Right lobe of liver (tissue), 6 donors: ENCODE data around the gene CTNNBIP1. TPM values are rescaled to one million over a fixed set of nuclear protein-coding genes. Genes with fewer than 3 reads are reported as not detected.

ENCODE experiments used
- ATAC-seq, 4 donors: fragments of 200-7000 bp; cut with Tn5 transposase; one replicate each; pipeline ENCODE4 v1.9.1; 2020; ENCODE audit warnings: mild to moderate bottlenecking in 4 of 4, moderate library complexity in 4 of 4
- DNase-seq, 3 donors: peaks; one replicate each; pipeline ENCODE4 v3.0.0-alpha.2; 2020
- H3K27ac ChIP-seq, 3 donors: fragments of 200-600 bp; one replicate each; pipeline ENCODE4 v1.8.0; 2022
- H3K27me3 ChIP-seq, 2 donors: fragments of 200-600 bp; one replicate each; pipeline ENCODE4 v1.8.0; 2022
- H3K36me3 ChIP-seq, 4 donors: fragments of 200-600 bp; sonication (generic) in 1 of 4; one replicate each; pipeline versions ENCODE4 v1.5.1 to v1.8.0; 2017 to 2022; ENCODE audit warnings: control low read depth in 1 of 4
- H3K4me1 ChIP-seq, 4 donors: fragments of 200-600 bp; sonication (generic) in 1 of 4; one replicate each; pipeline versions ENCODE4 v1.5.1 to v1.8.0; 2017 to 2022; ENCODE audit warnings: control low read depth in 1 of 4
- H3K4me3 ChIP-seq, 3 donors: fragments of 200-600 bp; one replicate each; pipeline ENCODE4 v1.8.0; 2022
- H3K9me3 ChIP-seq, 4 donors: fragments of 200-600 bp; sonication (generic) in 1 of 4; one replicate each; pipeline versions ENCODE4 v1.5.1 to v1.8.0; 2017 to 2022; ENCODE audit warnings: control low read depth in 1 of 4
- CTCF ChIP-seq, 4 donors: fragments of 200-600 bp in 3 of 4; fragments of 450-650 bp in 1 of 4; IDR thresholded peaks; one replicate each; pipeline versions ENCODE4 v1.5.1 to v1.8.0; 2016 to 2022; ENCODE audit warnings: antibody characterized with exemption in 4 of 4, mild to moderate bottlenecking in 2 of 4
- POLR2A ChIP-seq: fragments of 450-650 bp; IDR thresholded peaks from one replicate; pipeline ENCODE4 v1.6.1; 2017; ENCODE audit warnings: antibody characterized with exemption, mild to moderate bottlenecking
- WGBS: methylation state at CpG from one replicate; pipeline ENCODE4 v1.1.6; 2018; ENCODE audit warnings: low coverage, low lambda C conversion rate; ENCODE audit not compliant: insufficient coverage; ENCODE audit errors: missing lambda C conversion rate; 5-methylcytosine and 5-hydroxymethylcytosine counted together
- intact Hi-C, 2 donors: fragments of 100-400 bp; cut with DNase I; formaldehyde crosslinking; loops; one replicate each; pipeline versions ENCODE4 v1.11.2 to v1.14.1; 2022
- total RNA-seq, 6 experiments: library from RNA; depleted of rRNA in 2 of 6; stranded (reverse); fragments of >200 nt in 2 of 6; fragmentation: NEBNext Ultra II Directional in 3 of 6; extraction: Animal tissue kit (Norgen Biotek cat#: 25700) in 3 of 6; gene quantifications; one replicate each; pipeline versions ENCODE4 v1.1.0 to v1.2.4, GENCODE V29; 2016 to 2023
- donor health status: DM: no; HTN: yes; CAD: no.
- donor health status: DM: no; HTN: no; CAD: no.
- donor health status: DM: no; HTN: no; CAD: no.
- donor health status: DM: no; HTN: yes; CAD: no.
- donor health status: DM: no; HTN: yes; CAD: no.

CTNNBIP1 gene
- total RNA-seq, 6 experiments from 2014 or later, result 8.0 to 19.2 (median 10.0) TPM

GRCh38 chr1:9874412-9874811, 35.7 kb downstream of the CTNNBIP1 start:
- ATAC-seq (no peak), DNase-seq (no peak)
- Histone ChIP-seq H3K36me3 (no peaks in the 10 kb centered on the region), H3K9me3 (no peaks in the 10 kb centered on the region), H3K27me3 (no peaks in the 10 kb centered on the region), H3K27ac (no peak overlapping the region), H3K4me3 (no peak overlapping the region), H3K4me1 (peaks cover 0 to 8% (median 0%) of the 10 kb centered on the region in 4 donors)
- TF ChIP-seq CTCF (IDR thresholded peaks at IDR 0.05), result no peak
- no peak for TF ChIP-seq POLR2A
- 67% methylated on average over 2 of the region's 3 CpGs for WGBS
- intact Hi-C loops, result loop anchor here (5.0 to 10.0 kb wide), 4 partner anchors 60 to 247 kb away; partner anchors contain the start of genes LZIC (in 1 of the 2), NMNAT1 (in 1 of the 2) and UBE4B (in 1 of the 2)

- DNase-seq (no peak), ATAC-seq (no peak)
- WGBS, result 91% methylated on average over 4 of the region's 5 CpGs
- Histone ChIP-seq H3K27ac (no peak overlapping the region), H3K4me3 (no peak overlapping the region), H3K9me3 (no peaks in the 10 kb centered on the region), H3K36me3 (no peaks in the 10 kb centered on the region), H3K27me3 (no peaks in the 10 kb centered on the region), H3K4me1 (peaks cover 0 to 8% (median 0%) of the 10 kb centered on the region in 4 donors)
- intact Hi-C loops, result loop anchor here (5.0 to 10.0 kb wide), 4 partner anchors 61 to 247 kb away; partner anchors contain the start of genes LZIC (in 1 of the 2), NMNAT1 (in 1 of the 2) and UBE4B (in 1 of the 2)
- no peak for TF ChIP-seq POLR2A
- TF ChIP-seq CTCF (IDR thresholded peaks at IDR 0.05), result no peak
These were observed 36.1 kb downstream of the CTNNBIP1 start for GRCh38 chr1:9873992-9874391.

DNA sequence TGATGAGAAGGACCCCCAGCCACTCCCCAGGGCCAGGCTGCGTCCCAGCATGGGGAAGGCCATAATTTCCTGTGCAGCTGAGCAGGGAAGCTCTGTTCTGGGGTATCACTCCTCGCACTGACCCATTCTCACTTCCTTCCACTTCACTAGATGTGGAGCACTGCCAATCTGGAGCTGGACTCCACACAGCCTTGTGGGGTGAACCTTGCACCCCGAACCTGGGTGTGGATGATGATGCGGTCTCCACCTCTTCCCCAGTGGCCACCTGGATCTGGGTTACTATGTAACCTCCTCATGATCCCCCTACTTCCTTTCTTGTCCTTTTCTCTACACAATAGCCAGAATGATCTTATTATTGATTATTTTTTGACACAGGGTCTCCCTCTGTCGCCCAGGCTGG, 36.7 kb downstream of the CTNNBIP1 start:
- no peak for ATAC-seq
- intact Hi-C loops, result loop anchor here (5.0 to 10.0 kb wide), 4 partner anchors 61 to 246 kb away; partner anchors contain the start of genes LZIC (in 1 of the 2), NMNAT1 (in 1 of the 2) and UBE4B (in 1 of the 2)
- no peak for DNase-seq
- peaks cover 0 to 10% (median 3%) of the 10 kb centered on the region in 4 donors for H3K4me1 ChIP-seq
- H3K9me3 ChIP-seq, result no peaks in the 10 kb centered on the region
- no peak overlapping the region for H3K4me3 ChIP-seq
- 78% methylated on average over 4 of the region's 5 CpGs for WGBS
- TF ChIP-seq POLR2A (no peak), CTCF (IDR thresholded peaks at IDR 0.05) (no peak)
- H3K27ac ChIP-seq, result no peak overlapping the region
- no peaks in the 10 kb centered on the region for H3K36me3 ChIP-seq
- no peaks in the 10 kb centered on the region for H3K27me3 ChIP-seq

GRCh38 chr1:9872430-9873165, 37.5 kb downstream of the CTNNBIP1 start:
- peaks cover 0 to 18% (median 9%) of the 10 kb centered on the region in 4 donors for H3K4me1 ChIP-seq
- DNase-seq, result no peak
- no peaks in the 10 kb centered on the region for H3K9me3 ChIP-seq
- no peaks in the 10 kb centered on the region for H3K36me3 ChIP-seq
- no CpG with 5 or more reads among the region's 11 CpGs for WGBS
- no peak overlapping the region for H3K4me3 ChIP-seq
- intact Hi-C loops, result loop anchor here (5.0 to 10.0 kb wide), 4 partner anchors 62 to 245 kb away; partner anchors contain the start of genes LZIC (in 1 of the 2), NMNAT1 (in 1 of the 2) and UBE4B (in 1 of the 2)
- H3K27me3 ChIP-seq, result no peaks in the 10 kb centered on the region
- TF ChIP-seq POLR2A, result no peak
- no peak for TF ChIP-seq CTCF (IDR thresholded peaks at IDR 0.05)
- ATAC-seq, result no peak
- H3K27ac ChIP-seq, result no peak overlapping the region
